T-helper 2 cell treated with Interferon-gamma antibody and Interleukin-4, amounts not matched to agents 5 μg/mL and 100 μg/mL, for 36 hours (primary cell): ENCODE measurements around the gene TCF4.

ENCODE experiments used
- DNase-seq: peaks from one replicate; pipeline ENCODE4 v3.0.0; 2021; ENCODE audit warnings: low spot score
- H3K27ac Mint-ChIP-seq: one replicate; pipeline ENCODE4 v1.8.0; 2021; ENCODE audit warnings: mild to moderate bottlenecking, mixed read lengths
- H3K27me3 Mint-ChIP-seq: one replicate; pipeline ENCODE4 v1.8.0; 2021; ENCODE audit warnings: low read depth, mixed read lengths
- H3K36me3 Mint-ChIP-seq: one replicate; pipeline ENCODE4 v1.8.0; 2021; ENCODE audit warnings: low read depth, mixed read lengths
- H3K4me1 Mint-ChIP-seq: one replicate; pipeline ENCODE4 v1.8.0; 2021; ENCODE audit warnings: low read depth, mixed read lengths
- H3K4me3 Mint-ChIP-seq: one replicate; pipeline ENCODE4 v1.8.0; 2022; ENCODE audit warnings: mild to moderate bottlenecking, moderate library complexity, mixed read lengths
- H3K9me3 Mint-ChIP-seq: one replicate; pipeline ENCODE4 v1.8.0; 2021; ENCODE audit warnings: mixed read lengths

The TCF4 gene

GRCh38 chr18:55546851-55547704, 40.9 kb downstream of the TCF4 start:
- Mint-ChIP-seq H3K4me3 (no peak overlapping the region), H3K4me1 (no peaks in the 10 kb centered on the region), H3K27me3 (no peaks in the 10 kb centered on the region), H3K9me3 (no peaks in the 10 kb centered on the region), H3K27ac (no peak overlapping the region), H3K36me3 (no peaks in the 10 kb centered on the region)
- no peak for DNase-seq

- Mint-ChIP-seq H3K27me3 (no peaks in the 10 kb centered on the region), H3K36me3 (no peaks in the 10 kb centered on the region), H3K27ac (no peak overlapping the region), H3K9me3 (no peaks in the 10 kb centered on the region), H3K4me3 (no peak overlapping the region), H3K4me1 (no peaks in the 10 kb centered on the region)
- DNase-seq = no peak
Measured at GRCh38 chr18:55544014-55544413, 44.0 kb downstream of the TCF4 start.

- Mint-ChIP-seq H3K4me1 (no peaks in the 10 kb centered on the region), H3K36me3 (no peaks in the 10 kb centered on the region), H3K4me3 (no peak overlapping the region), H3K9me3 (no peaks in the 10 kb centered on the region), H3K27me3 (no peaks in the 10 kb centered on the region), H3K27ac (no peak overlapping the region)
- DNase-seq = no peak
Measured at GRCh38 chr18:55543130-55543704, 44.8 kb downstream of the TCF4 start.

GRCh38 chr18:55541571-55541970, 46.4 kb downstream of the TCF4 start:
- no peaks in the 10 kb centered on the region for H3K27me3 Mint-ChIP-seq
- H3K27ac Mint-ChIP-seq = no peak overlapping the region
- DNase-seq = no peak
- H3K4me1 Mint-ChIP-seq = no peaks in the 10 kb centered on the region
- H3K9me3 Mint-ChIP-seq = no peaks in the 10 kb centered on the region
- no peaks in the 10 kb centered on the region for H3K36me3 Mint-ChIP-seq
- no peak overlapping the region for H3K4me3 Mint-ChIP-seq

GRCh38 chr18:55539240-55539639, 48.8 kb downstream of the TCF4 start:
- Mint-ChIP-seq H3K4me3 (no peak overlapping the region), H3K36me3 (no peaks in the 10 kb centered on the region), H3K27me3 (no peaks in the 10 kb centered on the region), H3K4me1 (no peaks in the 10 kb centered on the region), H3K9me3 (no peaks in the 10 kb centered on the region), H3K27ac (no peak overlapping the region)
- no peak for DNase-seq

GRCh38 chr18:55534996-55535395, 53.0 kb downstream of the TCF4 start:
- Mint-ChIP-seq H3K4me3 (no peak overlapping the region), H3K27me3 (no peaks in the 10 kb centered on the region), H3K27ac (no peak overlapping the region), H3K9me3 (no peaks in the 10 kb centered on the region), H3K36me3 (no peaks in the 10 kb centered on the region), H3K4me1 (no peaks in the 10 kb centered on the region)
- DNase-seq = no peak

- no peak overlapping the region for H3K27ac Mint-ChIP-seq
- H3K36me3 Mint-ChIP-seq = no peaks in the 10 kb centered on the region
- DNase-seq = no peak
- H3K9me3 Mint-ChIP-seq = no peaks in the 10 kb centered on the region
- no peaks in the 10 kb centered on the region for H3K27me3 Mint-ChIP-seq
- H3K4me1 Mint-ChIP-seq = no peaks in the 10 kb centered on the region
- H3K4me3 Mint-ChIP-seq = no peak overlapping the region
Measured at GRCh38 chr18:55534547-55534946, 53.4 kb downstream of the TCF4 start.

GRCh38 chr18:55530166-55530565, 57.8 kb downstream of the TCF4 start:
- no peak for DNase-seq
- Mint-ChIP-seq H3K27me3 (no peaks in the 10 kb centered on the region), H3K4me3 (no peak overlapping the region), H3K4me1 (no peaks in the 10 kb centered on the region), H3K27ac (no peak overlapping the region), H3K36me3 (no peaks in the 10 kb centered on the region), H3K9me3 (no peaks in the 10 kb centered on the region)

- no peaks in the 10 kb centered on the region for H3K36me3 Mint-ChIP-seq
- H3K4me3 Mint-ChIP-seq = no peak overlapping the region
- no peak overlapping the region for H3K27ac Mint-ChIP-seq
- no peaks in the 10 kb centered on the region for H3K4me1 Mint-ChIP-seq
- no peaks in the 10 kb centered on the region for H3K27me3 Mint-ChIP-seq
- no peak for DNase-seq
- no peaks in the 10 kb centered on the region for H3K9me3 Mint-ChIP-seq
Measured at GRCh38 chr18:55529581-55529980, 58.4 kb downstream of the TCF4 start.

- no peak for DNase-seq
- Mint-ChIP-seq H3K4me3 (no peak overlapping the region), H3K27me3 (no peaks in the 10 kb centered on the region), H3K9me3 (no peaks in the 10 kb centered on the region), H3K36me3 (no peaks in the 10 kb centered on the region), H3K4me1 (no peaks in the 10 kb centered on the region), H3K27ac (no peak overlapping the region)
Measured at GRCh38 chr18:55525845-55526244, 62.1 kb downstream of the TCF4 start.

GRCh38 chr18:55524353-55525073, 63.5 kb downstream of the TCF4 start:
- H3K36me3 Mint-ChIP-seq = no peaks in the 10 kb centered on the region
- no peaks in the 10 kb centered on the region for H3K9me3 Mint-ChIP-seq
- no peak for DNase-seq
- H3K4me3 Mint-ChIP-seq = no peak overlapping the region
- H3K27me3 Mint-ChIP-seq = no peaks in the 10 kb centered on the region
- no peak overlapping the region for H3K27ac Mint-ChIP-seq
- no peaks in the 10 kb centered on the region for H3K4me1 Mint-ChIP-seq

GRCh38 chr18:55523001-55523400, 65.0 kb downstream of the TCF4 start:
- Mint-ChIP-seq H3K27me3 (no peaks in the 10 kb centered on the region), H3K36me3 (no peaks in the 10 kb centered on the region), H3K27ac (no peak overlapping the region), H3K4me3 (no peak overlapping the region), H3K9me3 (no peaks in the 10 kb centered on the region), H3K4me1 (no peaks in the 10 kb centered on the region)
- no peak for DNase-seq

GRCh38 chr18:55522011-55522410, 66.0 kb downstream of the TCF4 start:
- no peaks in the 10 kb centered on the region for H3K9me3 Mint-ChIP-seq
- DNase-seq = no peak
- H3K4me1 Mint-ChIP-seq = no peaks in the 10 kb centered on the region
- no peaks in the 10 kb centered on the region for H3K36me3 Mint-ChIP-seq
- no peak overlapping the region for H3K27ac Mint-ChIP-seq
- no peaks in the 10 kb centered on the region for H3K27me3 Mint-ChIP-seq
- no peak overlapping the region for H3K4me3 Mint-ChIP-seq

- Mint-ChIP-seq H3K36me3 (no peaks in the 10 kb centered on the region), H3K27ac (no peak overlapping the region), H3K27me3 (no peaks in the 10 kb centered on the region), H3K4me3 (no peak overlapping the region), H3K9me3 (no peaks in the 10 kb centered on the region), H3K4me1 (no peaks in the 10 kb centered on the region)
- DNase-seq = no peak
Measured at GRCh38 chr18:55517055-55517454, 70.9 kb downstream of the TCF4 start.
